ENCODE results near the gene TRAF4.
"Not testable (repeated sequence)": the region's sequence is repeated elsewhere in the genome, so short reads cannot be mapped to it uniquely, and the experiment has no call there.

The TRAF4 gene

GRCh38 chr17:28715217-28715616, 28.6 kb upstream of the TRAF4 start:
- DNase-seq (ENCODE audit: low spot score): no peak

- no peak for DNase-seq (ENCODE audit: low spot score)
These were observed 26.9 kb upstream of the TRAF4 start for GRCh38 chr17:28716740-28717577.

- DNase-seq (ENCODE audit: low spot score): no peak
These were observed 26.1 kb upstream of the TRAF4 start, which contains the start of gene RAB34 for GRCh38 chr17:28717578-28718332. Gene RAB34 (minus strand): TSS chr17:28717868. CDS start chr17:28717266, 602 bp downstream.

DNA sequence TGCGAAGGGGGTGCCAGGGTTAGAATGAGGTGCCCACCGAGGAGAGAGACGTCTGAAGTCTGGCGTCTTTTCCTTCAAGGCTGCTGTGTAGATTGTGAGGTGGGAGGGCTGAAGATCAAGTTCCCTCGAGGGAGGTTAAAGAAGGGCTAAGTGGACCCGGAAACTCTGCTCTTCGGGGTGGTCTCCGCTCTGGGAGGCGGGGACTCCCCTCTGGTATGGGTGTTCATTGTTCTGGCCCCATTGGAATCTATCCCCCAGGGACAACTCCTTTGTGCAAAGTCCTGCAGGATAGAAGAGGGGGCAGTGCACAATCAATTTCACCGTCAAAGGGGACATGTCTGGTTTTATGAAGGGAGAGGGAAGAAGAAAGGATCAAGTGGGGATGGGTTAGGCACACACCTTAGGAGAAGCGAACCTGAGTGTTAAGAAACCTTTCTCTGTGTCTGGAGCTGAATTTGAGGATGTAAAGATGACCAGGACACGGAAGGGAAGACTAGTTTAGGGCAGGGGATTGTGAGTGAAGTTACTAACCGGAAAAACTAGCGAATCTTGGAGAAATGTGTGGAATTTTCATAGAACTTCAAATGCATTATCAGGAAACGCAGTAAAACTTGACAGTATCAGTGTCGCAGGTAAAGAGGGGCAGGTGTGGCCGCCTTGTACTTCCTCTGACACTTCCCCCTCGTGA, 25.3 kb upstream of the TRAF4 start:
- DNase-seq (ENCODE audit: low spot score): no peak

GRCh38 chr17:28719021-28719433, 24.8 kb upstream of the TRAF4 start:
- DNase-seq (ENCODE audit: low spot score): no peak

DNA sequence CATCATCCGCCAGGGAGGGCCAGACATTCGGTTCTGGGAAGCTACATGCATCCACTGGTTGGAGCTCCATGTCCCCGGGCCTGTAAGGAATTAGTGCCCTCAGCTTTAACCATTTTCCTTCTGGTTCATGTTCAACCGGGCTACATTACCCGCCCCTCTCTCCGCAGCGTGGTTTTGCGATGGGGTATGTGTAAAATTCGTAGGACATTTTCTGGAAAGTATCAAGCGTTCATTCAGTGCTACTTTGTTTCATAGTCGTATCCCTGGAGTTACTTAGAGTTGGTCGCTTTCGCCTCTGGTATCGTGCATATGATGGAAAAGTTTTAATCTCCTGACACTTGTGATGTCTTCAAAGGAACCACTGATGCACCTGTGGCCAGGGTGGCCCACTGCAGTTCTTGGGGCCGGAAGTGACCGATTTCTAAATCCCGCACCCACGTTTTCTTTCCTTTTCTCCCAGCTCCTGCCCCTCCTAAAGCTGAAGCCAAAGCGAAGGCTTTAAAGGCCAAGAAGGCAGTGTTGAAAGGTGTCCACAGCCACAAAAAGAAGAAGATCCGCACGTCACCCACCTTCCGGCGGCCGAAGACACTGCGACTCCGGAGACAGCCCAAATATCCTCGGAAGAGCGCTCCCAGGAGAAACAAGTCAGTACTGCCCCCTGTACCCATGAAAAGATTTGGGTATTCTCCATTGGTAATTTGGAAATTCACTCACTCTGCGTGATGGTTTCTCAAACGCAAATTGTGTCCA, 23.4 kb upstream of the TRAF4 start:
- DNase-seq (ENCODE audit: low spot score): no peak

DNA sequence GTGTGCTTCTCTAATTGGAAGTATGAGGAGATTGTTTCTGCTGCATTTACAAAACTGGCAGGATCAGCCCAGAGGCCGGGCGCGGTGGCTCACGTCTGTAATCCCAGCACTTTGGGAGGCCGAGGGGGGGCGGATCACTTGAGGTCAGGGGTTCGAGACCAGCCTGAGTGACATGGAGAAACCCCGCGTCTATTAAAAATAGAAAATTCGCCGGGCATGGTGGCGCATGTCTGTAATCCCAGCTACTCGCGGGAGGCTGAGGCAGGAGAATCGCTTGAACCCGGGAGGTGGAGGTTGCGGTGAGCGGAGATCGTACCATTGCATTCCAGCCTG, 22.8 kb upstream of the TRAF4 start:
- not testable (repeated sequence) for DNase-seq (ENCODE audit: low spot score)

DNA sequence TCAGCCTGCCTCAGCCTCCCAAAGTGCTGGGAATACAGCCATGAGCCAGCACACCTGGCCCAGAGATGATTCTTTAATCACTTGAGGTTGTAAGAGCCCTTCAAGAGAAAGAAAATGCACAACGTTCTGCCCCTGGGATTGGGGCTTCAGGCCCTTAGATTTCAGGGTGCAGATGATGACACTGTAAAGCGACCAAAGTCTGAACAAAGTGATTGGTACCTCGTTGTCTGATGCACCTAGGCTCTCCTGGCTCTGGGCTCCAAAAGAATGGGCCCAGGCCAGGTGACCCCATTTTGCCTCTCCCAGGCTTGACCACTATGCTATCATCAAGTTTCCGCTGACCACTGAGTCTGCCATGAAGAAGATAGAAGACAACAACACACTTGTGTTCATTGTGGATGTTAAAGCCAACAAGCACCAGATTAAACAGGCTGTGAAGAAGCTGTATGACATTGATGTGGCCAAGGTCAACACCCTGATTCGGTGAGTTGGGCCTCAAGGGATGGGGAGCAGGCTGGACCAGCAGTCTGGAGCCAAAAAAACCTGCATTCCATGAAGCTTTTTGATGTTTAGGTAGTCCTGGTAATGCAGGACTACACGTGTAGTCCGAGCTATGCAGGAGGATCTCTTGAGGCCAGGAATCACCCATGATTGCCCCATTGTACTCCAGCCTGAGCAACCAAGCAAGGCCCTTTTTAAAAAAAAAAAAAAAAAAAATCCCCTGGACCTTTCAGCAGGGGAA, 21.2 kb upstream of the TRAF4 start:
- no peak for DNase-seq (ENCODE audit: low spot score)

DNA sequence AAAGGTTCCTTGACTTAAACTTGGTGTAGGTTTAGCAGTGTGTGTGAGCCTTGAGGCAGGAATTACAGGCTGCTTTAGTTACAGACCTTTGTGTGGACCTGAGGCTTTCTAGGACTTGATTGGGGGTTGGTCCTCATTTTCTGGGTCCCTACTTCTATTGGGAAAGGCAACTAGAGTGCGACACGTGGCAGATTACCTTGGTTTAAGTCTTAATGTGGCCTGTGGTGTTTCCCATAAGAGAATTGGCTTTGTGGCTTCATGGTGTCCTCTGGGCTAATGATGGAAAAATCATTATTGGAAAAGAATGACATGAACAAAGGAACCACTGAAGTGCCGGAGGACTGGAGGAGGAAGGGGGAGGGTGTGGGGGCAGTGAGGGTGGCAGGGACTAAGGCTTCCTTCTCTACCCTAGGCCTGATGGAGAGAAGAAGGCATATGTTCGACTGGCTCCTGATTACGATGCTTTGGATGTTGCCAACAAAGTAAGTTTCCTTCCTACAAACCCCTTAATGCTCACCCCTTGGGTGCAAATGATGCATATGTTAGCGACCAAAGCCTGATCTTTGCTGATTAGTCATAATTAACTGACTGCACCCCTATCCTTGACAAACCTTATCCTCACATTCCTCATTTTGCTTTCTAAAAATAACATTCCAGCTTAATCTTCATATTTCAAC, 20.5 kb upstream of the TRAF4 start:
- DNase-seq (ENCODE audit: low spot score): no peak

DNA sequence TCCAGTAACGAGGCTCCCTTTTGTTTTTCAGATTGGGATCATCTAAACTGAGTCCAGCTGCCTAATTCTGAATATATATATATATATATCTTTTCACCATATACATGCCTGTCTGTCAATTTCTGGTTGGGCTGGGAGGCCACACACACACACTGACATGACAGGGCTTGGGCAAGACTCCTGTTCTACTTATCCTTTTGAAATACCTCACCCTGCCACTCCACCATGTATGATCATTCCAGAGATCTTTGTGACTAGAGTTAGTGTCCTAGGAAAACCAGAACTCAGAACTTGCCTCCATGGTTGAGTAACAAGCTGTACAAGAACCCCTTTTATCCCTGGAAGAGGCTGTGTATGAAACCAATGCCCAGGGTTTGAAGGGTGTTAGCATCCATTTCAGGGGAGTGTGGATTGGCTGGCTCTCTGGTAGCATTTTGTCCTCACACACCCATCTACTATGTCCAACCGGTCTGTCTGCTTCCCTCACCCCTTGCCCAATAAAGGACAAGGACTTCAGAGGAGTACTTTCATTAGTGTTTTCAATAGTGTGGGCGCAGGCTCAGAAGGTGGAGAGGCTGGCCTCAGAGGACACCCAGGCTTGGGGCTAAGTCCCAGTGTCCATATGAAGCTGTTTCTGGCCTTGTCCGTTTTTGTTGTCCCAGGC, 19.8 kb upstream of the TRAF4 start:
- DNase-seq (ENCODE audit: low spot score): not testable (repeated sequence)

- DNase-seq (ENCODE audit: low spot score): no peak
These were observed 19.2 kb upstream of the TRAF4 start for GRCh38 chr17:28724500-28725165.

GRCh38 chr17:28725166-28725659, 18.6 kb upstream of the TRAF4 start:
- no peak for DNase-seq (ENCODE audit: low spot score)

- no peak for DNase-seq (ENCODE audit: low spot score)
These were observed 18.1 kb upstream of the TRAF4 start for GRCh38 chr17:28725660-28726225.

DNA sequence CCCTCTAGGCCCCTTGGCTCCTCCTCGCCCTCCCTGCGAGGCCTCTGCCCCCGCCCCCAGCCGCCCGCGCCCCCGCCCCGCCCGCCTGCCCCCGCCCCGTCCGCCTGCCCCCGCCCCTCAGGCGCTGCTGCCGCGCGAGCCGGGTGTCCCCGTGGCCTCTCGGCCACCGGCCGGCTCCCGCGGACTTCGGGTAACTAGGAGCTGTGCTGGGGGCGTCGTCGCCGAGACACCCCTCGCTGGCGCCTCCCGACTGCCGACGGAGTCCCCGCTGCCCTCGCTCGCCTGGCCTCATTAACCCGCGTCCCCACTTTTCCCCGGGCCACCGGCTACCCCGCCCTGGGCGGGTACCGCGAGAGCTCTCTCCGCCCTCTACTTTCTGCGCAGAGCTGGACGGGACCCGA, 17.6 kb upstream of the TRAF4 start, which contains the start of gene TLCD1:
Gene TLCD1 (minus strand): TSS at position 8 of the 401 bp plus-strand sequence. CDS start 136 bp downstream, outside the sequence.
- no peak for DNase-seq (ENCODE audit: low spot score)

DNA sequence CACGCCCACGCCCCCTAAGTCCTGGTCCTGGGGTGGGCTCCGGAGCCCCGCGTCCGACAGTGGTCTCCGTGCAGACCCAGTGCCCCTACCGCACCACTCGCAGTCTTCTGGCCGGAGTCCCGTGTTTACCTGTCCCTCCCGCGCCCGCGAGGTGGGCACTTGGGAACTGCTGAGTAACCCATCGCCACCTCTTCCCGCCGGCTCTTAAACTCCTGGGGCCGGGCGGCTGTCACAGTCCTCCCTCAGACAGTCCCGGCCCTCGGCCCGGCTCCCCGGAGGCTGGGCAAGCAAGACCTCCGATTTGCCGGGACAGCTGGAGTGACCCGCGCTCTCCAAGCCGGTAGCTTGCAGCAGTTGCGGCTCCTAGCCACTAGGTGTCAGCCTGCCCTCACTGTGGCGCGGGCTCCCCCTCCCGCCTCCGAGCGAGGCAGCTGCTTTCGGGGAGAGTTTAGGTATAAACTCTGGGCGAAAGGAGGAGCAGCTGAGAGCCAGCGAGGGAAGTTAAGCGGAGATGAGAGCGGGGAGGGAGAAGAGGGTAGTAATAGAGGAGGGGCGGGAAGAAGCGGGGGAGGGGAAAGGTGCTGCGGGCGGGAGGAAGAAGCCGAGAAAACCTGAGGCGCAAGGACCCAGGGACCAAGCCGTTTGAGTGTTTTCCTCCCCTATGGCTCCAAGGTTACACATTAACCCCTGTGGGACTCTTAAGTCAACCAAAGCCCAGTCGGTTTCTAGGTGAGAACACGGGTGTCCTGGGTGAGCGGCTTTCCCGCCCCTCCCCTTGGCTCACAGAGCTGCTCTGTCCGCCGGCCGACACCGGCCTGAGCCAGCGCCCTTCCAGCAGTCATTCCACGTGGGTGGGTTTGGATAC, 17.0 kb upstream of the TRAF4 start:
- DNase-seq (ENCODE audit: low spot score): peak; percentile 91

DNA sequence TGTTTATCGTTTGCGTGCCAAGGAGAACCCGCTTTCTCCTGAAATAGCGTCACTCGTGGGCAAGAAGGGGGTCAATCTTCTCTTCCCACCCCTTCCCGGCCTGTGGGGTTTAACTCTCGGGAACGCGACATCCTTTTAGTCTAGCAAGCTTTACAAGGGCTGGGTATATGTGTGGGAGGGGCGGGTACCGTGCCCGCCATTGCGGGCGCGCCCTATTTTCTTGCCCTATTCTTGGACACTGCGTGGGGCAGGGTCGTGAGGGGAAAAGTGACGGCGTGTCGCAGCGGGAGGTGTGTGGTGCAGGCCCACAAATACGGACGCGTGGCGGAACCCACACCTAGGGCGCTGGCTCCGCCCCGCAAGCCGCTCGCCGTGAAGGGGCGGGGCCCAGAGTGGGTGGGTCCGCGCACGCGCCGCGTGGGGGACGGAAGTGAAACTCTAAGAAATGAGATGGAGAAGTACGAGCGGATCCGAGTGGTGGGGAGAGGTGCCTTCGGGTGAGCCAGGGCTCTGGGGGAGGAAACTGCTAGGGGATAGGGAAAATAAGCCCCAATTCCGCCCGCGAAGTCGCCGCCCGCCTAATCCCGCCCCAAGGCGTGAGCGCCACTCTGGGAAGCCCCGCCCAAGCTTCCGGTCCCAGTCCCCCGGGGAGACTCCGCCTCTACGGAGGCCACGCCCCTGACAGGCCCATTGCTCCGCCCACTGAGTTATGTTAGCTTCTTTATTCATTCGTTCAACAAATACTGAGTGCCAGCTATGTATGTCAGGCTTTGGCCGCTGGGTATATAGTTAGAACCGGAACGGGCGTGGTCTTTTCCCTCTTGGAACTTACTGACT, 15.2 kb upstream of the TRAF4 start, which contains the start of gene NEK8:
Gene NEK8 (plus strand): TSS at position 425 of the 837 bp plus-strand sequence. CDS start 26 bp downstream, at position 451.
- peak; percentile 91 for DNase-seq (ENCODE audit: low spot score)

GRCh38 chr17:28729950-28730330, 13.9 kb upstream of the TRAF4 start:
- no peak for DNase-seq (ENCODE audit: low spot score)
